ENCODE data around the gene STON2.

DNA sequence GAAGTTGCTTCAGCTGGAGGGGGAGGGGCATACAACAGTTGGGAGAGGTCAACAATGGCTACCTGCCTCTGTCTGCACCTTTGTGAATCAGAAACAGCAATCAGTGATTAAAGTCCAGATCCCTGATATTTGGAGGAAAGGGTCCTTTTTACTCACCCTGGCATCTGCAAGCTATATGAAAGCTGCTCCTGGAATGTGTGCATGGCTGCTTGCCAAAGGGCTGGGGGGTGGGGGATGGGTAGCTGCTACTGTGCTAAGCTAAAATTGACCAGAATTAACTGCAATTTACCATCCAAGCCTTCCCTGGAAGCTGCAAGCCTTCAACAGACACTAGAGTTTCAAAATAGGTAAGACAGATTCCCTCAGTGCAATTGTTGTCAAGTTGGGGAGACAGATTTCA lies 165.8 kb downstream of the STON2 start:
- TF ChIP-seq, protein P1, sequence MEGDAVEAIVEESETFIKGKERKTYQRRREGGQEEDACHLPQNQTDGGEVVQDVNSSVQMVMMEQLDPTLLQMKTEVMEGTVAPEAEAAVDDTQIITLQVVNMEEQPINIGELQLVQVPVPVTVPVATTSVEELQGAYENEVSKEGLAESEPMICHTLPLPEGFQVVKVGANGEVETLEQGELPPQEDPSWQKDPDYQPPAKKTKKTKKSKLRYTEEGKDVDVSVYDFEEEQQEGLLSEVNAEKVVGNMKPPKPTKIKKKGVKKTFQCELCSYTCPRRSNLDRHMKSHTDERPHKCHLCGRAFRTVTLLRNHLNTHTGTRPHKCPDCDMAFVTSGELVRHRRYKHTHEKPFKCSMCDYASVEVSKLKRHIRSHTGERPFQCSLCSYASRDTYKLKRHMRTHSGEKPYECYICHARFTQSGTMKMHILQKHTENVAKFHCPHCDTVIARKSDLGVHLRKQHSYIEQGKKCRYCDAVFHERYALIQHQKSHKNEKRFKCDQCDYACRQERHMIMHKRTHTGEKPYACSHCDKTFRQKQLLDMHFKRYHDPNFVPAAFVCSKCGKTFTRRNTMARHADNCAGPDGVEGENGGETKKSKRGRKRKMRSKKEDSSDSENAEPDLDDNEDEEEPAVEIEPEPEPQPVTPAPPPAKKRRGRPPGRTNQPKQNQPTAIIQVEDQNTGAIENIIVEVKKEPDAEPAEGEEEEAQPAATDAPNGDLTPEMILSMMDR (conservative IDR thresholded peaks at IDR 0.05) = no peak
- TF ChIP-seq EZH2 (IDR thresholded peaks at IDR 0.05; ENCODE audit: low read depth) = no peak
